Measurements from ENCODE around the gene RAB35.

Gene RAB35

DNA sequence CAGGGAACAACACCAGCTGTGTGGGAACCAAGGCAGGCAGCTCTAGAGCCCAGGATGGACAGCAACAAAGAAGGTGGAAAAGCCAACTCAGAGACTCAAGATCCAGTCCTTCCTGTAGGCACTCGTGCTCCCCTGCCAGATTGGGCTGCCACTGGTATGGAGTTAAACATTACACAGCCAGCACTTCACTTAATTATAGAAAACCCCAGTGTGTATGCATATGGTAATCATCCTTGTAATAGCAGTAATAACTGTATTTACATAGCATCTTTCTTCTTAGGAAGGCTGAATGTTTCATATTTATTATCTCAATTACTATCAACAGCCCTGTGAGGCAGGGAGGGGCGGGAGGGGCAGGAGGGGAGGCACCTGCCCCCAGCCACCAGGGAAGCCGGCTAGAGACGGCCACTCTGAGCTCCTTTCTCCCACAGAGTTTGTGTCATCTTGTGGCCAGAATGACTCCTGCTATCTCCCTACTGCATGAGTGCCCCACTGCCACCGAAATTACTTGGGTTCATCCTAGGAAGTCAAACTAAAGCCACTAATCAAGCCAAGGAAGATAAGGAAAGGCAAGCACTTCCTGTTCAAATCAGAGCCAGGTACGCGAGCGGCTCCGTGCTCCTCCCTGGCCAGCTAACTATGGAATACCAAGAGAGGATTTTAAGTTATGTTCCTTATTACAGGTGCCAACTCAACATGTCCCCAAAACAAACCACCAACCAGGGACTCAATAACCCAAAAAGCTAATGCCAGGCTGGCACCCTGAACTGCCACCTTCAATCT is 15.7 kb upstream of the RAB35 start:
- no peaks in the 10 kb centered on the region for H3K4me1 Mint-ChIP-seq
- H3K27me3 Mint-ChIP-seq (ENCODE audit: low read depth, poor library complexity) = no peaks in the 10 kb centered on the region
- peaks cover 72% of the 10 kb centered on the region for H3K36me3 Mint-ChIP-seq (ENCODE audit: low read depth)
- DNase-seq = no peak
- H3K9me3 Mint-ChIP-seq = no peaks in the 10 kb centered on the region
- peak overlapping the region; percentile 18 for H3K27ac Mint-ChIP-seq
- TF ChIP-seq CTCF (IDR thresholded peaks at IDR 0.05) = no peak
- H3K4me3 Mint-ChIP-seq = no peak overlapping the region

DNA sequence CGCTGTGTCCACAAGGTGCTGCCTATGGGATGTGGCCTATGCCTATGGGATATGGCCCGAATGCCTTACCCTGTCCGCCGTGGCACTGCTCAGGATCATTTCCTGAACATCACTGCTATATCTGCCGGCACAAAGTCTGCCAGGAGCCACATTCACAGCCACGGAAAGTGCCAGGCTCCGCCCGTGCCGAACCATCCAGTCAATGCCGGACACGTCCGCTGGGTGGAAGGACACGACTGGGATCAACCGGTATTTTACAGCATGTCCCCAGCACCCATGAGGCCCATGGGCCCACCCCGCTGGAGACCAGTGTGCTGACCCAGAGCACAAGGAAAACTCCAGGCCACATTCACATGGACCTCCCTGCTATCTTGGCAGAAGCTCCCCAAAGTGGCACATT is 14.6 kb upstream of the RAB35 start:
- no peak overlapping the region for H3K4me3 Mint-ChIP-seq
- no peak for TF ChIP-seq CTCF (IDR thresholded peaks at IDR 0.05)
- peaks cover 72% of the 10 kb centered on the region for H3K36me3 Mint-ChIP-seq (ENCODE audit: low read depth)
- H3K4me1 Mint-ChIP-seq = no peaks in the 10 kb centered on the region
- H3K27ac Mint-ChIP-seq = no peak overlapping the region
- H3K27me3 Mint-ChIP-seq (ENCODE audit: low read depth, poor library complexity) = no peaks in the 10 kb centered on the region
- no peak for DNase-seq
- no peaks in the 10 kb centered on the region for H3K9me3 Mint-ChIP-seq

GRCh38 chr12:120130011-120130410 is 13.5 kb upstream of the RAB35 start:
- Mint-ChIP-seq H3K27ac (no peak overlapping the region), H3K9me3 (no peaks in the 10 kb centered on the region), H3K4me1 (no peaks in the 10 kb centered on the region), H3K4me3 (no peak overlapping the region), H3K27me3 (ENCODE audit: low read depth, poor library complexity) (no peaks in the 10 kb centered on the region), H3K36me3 (ENCODE audit: low read depth) (peaks cover 68% of the 10 kb centered on the region)
- no peak for DNase-seq
- no peak for TF ChIP-seq CTCF (IDR thresholded peaks at IDR 0.05)

- Mint-ChIP-seq H3K36me3 (ENCODE audit: low read depth) (peaks cover 39% of the 10 kb centered on the region), H3K27ac (peak overlapping the region; percentile 95), H3K9me3 (no peaks in the 10 kb centered on the region), H3K4me1 (no peaks in the 10 kb centered on the region), H3K27me3 (ENCODE audit: low read depth, poor library complexity) (no peaks in the 10 kb centered on the region), H3K4me3 (no peak overlapping the region)
- no peak for DNase-seq
- no peak for TF ChIP-seq CTCF (IDR thresholded peaks at IDR 0.05)
Measured at GRCh38 chr12:120126635-120127005, 10.1 kb upstream of the RAB35 start.

GRCh38 chr12:120125792-120126634 is 9.5 kb upstream of the RAB35 start:
- Mint-ChIP-seq H3K36me3 (ENCODE audit: low read depth) (peaks cover 33% of the 10 kb centered on the region), H3K27me3 (ENCODE audit: low read depth, poor library complexity) (no peaks in the 10 kb centered on the region), H3K27ac (peak overlapping the region; percentile 95), H3K9me3 (no peaks in the 10 kb centered on the region), H3K4me1 (peaks cover under 1% of the 10 kb centered on the region), H3K4me3 (no peak overlapping the region)
- no peak for DNase-seq
- no peak for TF ChIP-seq CTCF (IDR thresholded peaks at IDR 0.05)

Data from nephron progenitor cell (in vitro differentiated cells).